ENCODE data around the gene BCOR.

GRCh38 chrX:40031911-40032310, 65.8 kb downstream of the BCOR start:
- TF ChIP-seq CTCF (conservative IDR thresholded peaks at IDR 0.05) = no peak
- TF ChIP-seq ZFX (IDR thresholded peaks at IDR 0.05) = no peak

Measured in C4-2B (cell line).